Activated gamma-delta T cell (primary cell): ENCODE data around the gene RAE1.

Experiments
- DNase-seq: peaks from one replicate; lab custom pipeline; 2025; lab: John Stamatoyannopoulos, UW
- total RNA-seq, 2 donors: gene quantifications; one replicate each; lab custom pipeline; 2026; lab: John Stamatoyannopoulos, UW

The RAE1 gene
- total RNA-seq = 38.9 to 43.5 reads per million in 2 donors

GRCh38 chr20:57351042-57351783, at the start of gene RAE1:
RAE1 (plus strand) TSS chr20:57351255; CDS start chr20:57354039, 2,784 bp downstream.
- peak; percentile 82 for DNase-seq

- DNase-seq = no peak
Measured at GRCh38 chr20:57306747-57307146, 44.3 kb upstream of the RAE1 start.

- no peak for DNase-seq
Measured at GRCh38 chr20:57308451-57309271, 42.4 kb upstream of the RAE1 start.

- no peak for DNase-seq
Measured at GRCh38 chr20:57309544-57310115, 41.4 kb upstream of the RAE1 start.

- no peak for DNase-seq
Measured at GRCh38 chr20:57310821-57311514, 40.1 kb upstream of the RAE1 start.

- DNase-seq = no peak
Measured at GRCh38 chr20:57312138-57312537, 38.9 kb upstream of the RAE1 start.

- no peak for DNase-seq
Measured at GRCh38 chr20:57313230-57313629, 37.8 kb upstream of the RAE1 start.

- DNase-seq = no peak
Measured at GRCh38 chr20:57313951-57314350, 37.1 kb upstream of the RAE1 start.

GRCh38 chr20:57315083-57315975, 35.7 kb upstream of the RAE1 start:
- DNase-seq = no peak

GRCh38 chr20:57315976-57316480, 35.0 kb upstream of the RAE1 start:
- DNase-seq = no peak

- DNase-seq = no peak
Measured at GRCh38 chr20:57316795-57317201, 34.3 kb upstream of the RAE1 start.

GRCh38 chr20:57317316-57317788, 33.7 kb upstream of the RAE1 start:
- no peak for DNase-seq

- DNase-seq = no peak
Measured at GRCh38 chr20:57317789-57318371, 33.2 kb upstream of the RAE1 start.

GRCh38 chr20:57319584-57319983, 31.5 kb upstream of the RAE1 start:
- DNase-seq = no peak

- no peak for DNase-seq
Measured at GRCh38 chr20:57320358-57320757, 30.7 kb upstream of the RAE1 start.

GRCh38 chr20:57321142-57321541, 29.9 kb upstream of the RAE1 start:
- DNase-seq = no peak

GRCh38 chr20:57322476-57322875, 28.6 kb upstream of the RAE1 start:
- DNase-seq = no peak

- no peak for DNase-seq
Measured at GRCh38 chr20:57323034-57323433, 28.0 kb upstream of the RAE1 start.

- DNase-seq = no peak
Measured at GRCh38 chr20:57325632-57326356, 25.3 kb upstream of the RAE1 start.
